ENCODE results near the gene FSIP2. TPM values are rescaled to one million over a fixed set of nuclear protein-coding genes. Genes with fewer than 3 reads are reported as not detected.
"Not testable (repeated sequence)": the region's sequence is repeated elsewhere in the genome, so short reads cannot be mapped to it uniquely, and the experiment has no call there.

The FSIP2 gene
- total RNA-seq, 2 donors from 2014 or later: 0.14 to 0.19 TPM

- Mint-ChIP-seq H3K27me3 (ENCODE audit: low read depth) (no peaks in the 10 kb centered on the region), H3K9me3 (peaks cover 11 to 13% of the 10 kb centered on the region in 2 donors), H3K27ac (no peak overlapping the region), H3K4me3 (no peak overlapping the region), H3K4me1 (ENCODE audit: low read depth) (no peaks in the 10 kb centered on the region), H3K36me3 (ENCODE audit: insufficient read depth in 2 of 2) (peaks cover 3 to 7% of the 10 kb centered on the region in 2 donors)
- ATAC-seq (replicated peaks in 1 of 2) (no peak), DNase-seq (no peak)
These were observed 82.9 kb downstream of the FSIP2 start for GRCh38 chr2:185821467-185821866.

GRCh38 chr2:185823773-185824172 lies 85.2 kb downstream of the FSIP2 start:
- no peak for DNase-seq
- Mint-ChIP-seq H3K4me1 (ENCODE audit: low read depth) (no peaks in the 10 kb centered on the region), H3K9me3 (peaks cover 2 to 5% of the 10 kb centered on the region in 2 donors), H3K27ac (no peak overlapping the region), H3K4me3 (no peak overlapping the region), H3K36me3 (ENCODE audit: insufficient read depth in 2 of 2) (peaks cover 0 to 2% of the 10 kb centered on the region in 2 donors), H3K27me3 (ENCODE audit: low read depth) (no peaks in the 10 kb centered on the region)
- ATAC-seq (replicated peaks in 1 of 2): no peak

GRCh38 chr2:185825557-185825956 lies 87.0 kb downstream of the FSIP2 start:
- H3K9me3 Mint-ChIP-seq: peaks cover 0 to 2% of the 10 kb centered on the region in 2 donors
- no peak overlapping the region for H3K27ac Mint-ChIP-seq
- no peaks in the 10 kb centered on the region for H3K27me3 Mint-ChIP-seq (ENCODE audit: low read depth)
- DNase-seq (no peak), ATAC-seq (replicated peaks in 1 of 2) (no peak)
- H3K36me3 Mint-ChIP-seq (ENCODE audit: insufficient read depth in 2 of 2): peaks cover 0 to 2% of the 10 kb centered on the region in 2 donors
- H3K4me1 Mint-ChIP-seq (ENCODE audit: low read depth): no peaks in the 10 kb centered on the region
- H3K4me3 Mint-ChIP-seq: no peak overlapping the region

DNA sequence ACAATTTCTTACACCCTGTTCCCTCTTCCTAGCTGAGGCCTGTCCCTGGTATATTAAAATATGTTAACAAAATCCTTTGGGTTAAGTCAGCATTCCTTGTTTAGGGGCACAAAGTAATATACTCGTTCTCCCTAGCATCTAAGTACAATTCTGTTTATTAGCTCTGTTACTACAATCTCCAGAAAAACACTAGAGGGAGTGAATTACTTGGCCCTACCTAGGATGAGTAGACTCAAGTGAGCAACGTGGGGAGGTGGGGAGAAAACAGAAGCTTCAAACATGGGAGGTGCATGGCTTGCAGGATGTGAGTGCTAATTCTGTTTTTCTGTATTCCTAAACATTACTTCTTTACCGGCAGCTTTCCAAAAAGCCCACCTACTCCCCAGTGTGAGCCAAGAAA lies 89.7 kb downstream of the FSIP2 start:
- no peak overlapping the region for H3K4me3 Mint-ChIP-seq
- no peaks in the 10 kb centered on the region for H3K27me3 Mint-ChIP-seq (ENCODE audit: low read depth)
- H3K9me3 Mint-ChIP-seq: peaks cover 0 to 2% of the 10 kb centered on the region in 2 donors
- no peaks in the 10 kb centered on the region for H3K4me1 Mint-ChIP-seq (ENCODE audit: low read depth)
- ATAC-seq (replicated peaks in 1 of 2) (no peak), DNase-seq (no peak)
- H3K36me3 Mint-ChIP-seq (ENCODE audit: insufficient read depth in 2 of 2): no peaks in the 10 kb centered on the region
- H3K27ac Mint-ChIP-seq: no peak overlapping the region

- Mint-ChIP-seq H3K27ac (no peak overlapping the region), H3K4me1 (ENCODE audit: low read depth) (no peaks in the 10 kb centered on the region), H3K36me3 (ENCODE audit: insufficient read depth in 2 of 2) (peaks cover 0 to 10% of the 10 kb centered on the region in 2 donors), H3K27me3 (ENCODE audit: low read depth) (no peaks in the 10 kb centered on the region), H3K4me3 (no peak overlapping the region), H3K9me3 (peaks cover 2 to 5% of the 10 kb centered on the region in 2 donors)
- ATAC-seq (replicated peaks in 1 of 2) (no peak), DNase-seq (no peak)
These were observed 95.3 kb downstream of the FSIP2 start for GRCh38 chr2:185833864-185834263.

DNA sequence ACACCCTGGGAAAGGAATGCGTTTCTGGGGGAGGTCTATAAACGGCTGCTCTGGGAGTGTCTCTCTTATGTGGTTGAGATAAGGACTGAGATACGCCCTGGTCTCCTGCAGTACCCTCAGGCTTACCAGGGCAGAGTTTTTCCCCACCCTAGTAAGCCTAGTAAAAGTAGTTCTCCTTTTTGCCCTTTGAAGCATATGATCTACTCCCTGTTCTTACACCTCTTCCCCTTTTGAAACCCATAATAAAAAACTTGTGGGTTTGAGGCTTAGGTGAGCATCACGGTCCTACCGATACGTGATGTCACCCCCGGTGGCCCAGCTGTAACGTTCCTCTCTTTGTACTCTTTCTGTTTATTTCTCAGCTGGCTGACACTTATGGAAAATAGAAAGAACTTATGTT lies 97.4 kb downstream of the FSIP2 start:
- H3K27me3 Mint-ChIP-seq (ENCODE audit: low read depth): no peaks in the 10 kb centered on the region
- no peaks in the 10 kb centered on the region for H3K4me1 Mint-ChIP-seq (ENCODE audit: low read depth)
- no peak for ATAC-seq (replicated peaks in 1 of 2)
- H3K36me3 Mint-ChIP-seq (ENCODE audit: insufficient read depth in 2 of 2): peaks cover 0 to 10% of the 10 kb centered on the region in 2 donors
- no peak overlapping the region for H3K27ac Mint-ChIP-seq
- no peak for DNase-seq
- no peak overlapping the region for H3K4me3 Mint-ChIP-seq
- H3K9me3 Mint-ChIP-seq: peaks cover 2 to 7% of the 10 kb centered on the region in 2 donors

DNA sequence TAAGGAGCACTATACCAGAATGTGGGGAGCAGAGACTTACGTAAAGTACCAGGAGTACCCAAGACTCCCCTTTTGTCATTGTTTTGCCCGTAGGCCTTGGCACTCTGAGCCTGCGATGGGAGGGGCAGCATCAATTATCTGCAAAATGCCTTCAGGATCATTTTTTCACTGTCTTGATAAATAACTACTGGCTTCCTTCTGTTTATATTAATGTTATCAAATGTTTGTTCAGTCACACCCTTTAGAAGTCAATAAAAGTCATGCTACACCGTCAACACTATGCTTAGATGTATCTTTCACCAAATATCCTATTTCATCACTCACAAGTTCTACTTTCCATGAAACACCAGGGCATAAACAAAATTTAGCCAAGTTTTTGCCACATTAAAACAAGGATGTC lies 116.3 kb downstream of the FSIP2 start:
- Mint-ChIP-seq H3K27ac (no peak overlapping the region), H3K4me1 (ENCODE audit: low read depth) (no peaks in the 10 kb centered on the region), H3K9me3 (peaks cover 7 to 10% of the 10 kb centered on the region in 2 donors), H3K4me3 (no peak overlapping the region), H3K27me3 (ENCODE audit: low read depth) (no peaks in the 10 kb centered on the region), H3K36me3 (ENCODE audit: insufficient read depth in 2 of 2) (peaks cover 0 to 3% of the 10 kb centered on the region in 2 donors)
- DNase-seq (no peak), ATAC-seq (replicated peaks in 1 of 2) (no peak)

- DNase-seq (no peak), ATAC-seq (replicated peaks in 1 of 2) (no peak)
- peaks cover 2 to 7% of the 10 kb centered on the region in 2 donors for H3K9me3 Mint-ChIP-seq
- H3K4me3 Mint-ChIP-seq: no peak overlapping the region
- H3K27me3 Mint-ChIP-seq (ENCODE audit: low read depth): no peaks in the 10 kb centered on the region
- no peaks in the 10 kb centered on the region for H3K4me1 Mint-ChIP-seq (ENCODE audit: low read depth)
- no peak overlapping the region for H3K27ac Mint-ChIP-seq
- H3K36me3 Mint-ChIP-seq (ENCODE audit: insufficient read depth in 2 of 2): peaks cover 0 to under 1% of the 10 kb centered on the region in 2 donors
These were observed 119.1 kb downstream of the FSIP2 start for GRCh38 chr2:185857691-185858090.

DNA sequence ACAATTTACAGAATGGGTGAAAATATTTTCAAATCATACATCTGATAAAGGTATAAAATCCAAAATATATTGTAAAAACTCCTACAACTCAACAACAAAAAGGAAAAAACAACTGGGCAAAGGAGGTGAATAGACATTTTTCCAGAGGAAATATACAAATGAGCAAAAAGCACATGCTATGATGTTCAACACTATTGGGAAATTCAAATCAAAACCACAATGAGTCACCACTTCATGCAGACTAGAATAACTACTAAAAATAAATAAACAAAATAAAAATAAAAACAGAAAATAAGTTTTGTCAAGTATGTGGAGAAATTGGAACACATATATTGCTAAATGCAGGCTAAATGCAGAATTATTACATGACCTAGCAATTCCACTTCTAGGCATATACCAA lies 120.9 kb downstream of the FSIP2 start:
- DNase-seq: no peak

GRCh38 chr2:185860321-185860720 lies 121.7 kb downstream of the FSIP2 start:
- Mint-ChIP-seq H3K36me3 (ENCODE audit: insufficient read depth in 2 of 2) (no peaks in the 10 kb centered on the region), H3K27ac (no peak overlapping the region)
- no peak for ATAC-seq (replicated peaks in 1 of 2)

More for the DNA sequence above, 120.9 kb downstream of the FSIP2 start:
- H3K9me3 Mint-ChIP-seq: peaks cover 4 to 6% of the 10 kb centered on the region in 2 donors
- H3K27me3 Mint-ChIP-seq (ENCODE audit: low read depth): no peaks in the 10 kb centered on the region
- no peaks in the 10 kb centered on the region for H3K4me1 Mint-ChIP-seq (ENCODE audit: low read depth)
- no peak overlapping the region for H3K27ac Mint-ChIP-seq
- H3K4me3 Mint-ChIP-seq: no peak overlapping the region
- no peak for ATAC-seq (replicated peaks in 1 of 2)
- H3K36me3 Mint-ChIP-seq (ENCODE audit: insufficient read depth in 2 of 2): no peaks in the 10 kb centered on the region

GRCh38 chr2:185862657-185863398 lies 124.2 kb downstream of the FSIP2 start:
- no peak for DNase-seq
- ATAC-seq (replicated peaks in 1 of 2): no peak
- Mint-ChIP-seq H3K4me3 (no peak overlapping the region), H3K9me3 (peaks cover 2 to 7% of the 10 kb centered on the region in 2 donors), H3K27ac (no peak overlapping the region), H3K27me3 (ENCODE audit: low read depth) (no peaks in the 10 kb centered on the region), H3K36me3 (ENCODE audit: insufficient read depth in 2 of 2) (peaks cover 0 to 2% of the 10 kb centered on the region in 2 donors), H3K4me1 (ENCODE audit: low read depth) (no peaks in the 10 kb centered on the region)

More at GRCh38 chr2:185860321-185860720, 121.7 kb downstream of the FSIP2 start:
- Mint-ChIP-seq H3K27me3 (ENCODE audit: low read depth) (no peaks in the 10 kb centered on the region), H3K4me3 (no peak overlapping the region), H3K4me1 (ENCODE audit: low read depth) (no peaks in the 10 kb centered on the region), H3K9me3 (peaks cover 2 to 4% of the 10 kb centered on the region in 2 donors)
- no peak for DNase-seq

DNA sequence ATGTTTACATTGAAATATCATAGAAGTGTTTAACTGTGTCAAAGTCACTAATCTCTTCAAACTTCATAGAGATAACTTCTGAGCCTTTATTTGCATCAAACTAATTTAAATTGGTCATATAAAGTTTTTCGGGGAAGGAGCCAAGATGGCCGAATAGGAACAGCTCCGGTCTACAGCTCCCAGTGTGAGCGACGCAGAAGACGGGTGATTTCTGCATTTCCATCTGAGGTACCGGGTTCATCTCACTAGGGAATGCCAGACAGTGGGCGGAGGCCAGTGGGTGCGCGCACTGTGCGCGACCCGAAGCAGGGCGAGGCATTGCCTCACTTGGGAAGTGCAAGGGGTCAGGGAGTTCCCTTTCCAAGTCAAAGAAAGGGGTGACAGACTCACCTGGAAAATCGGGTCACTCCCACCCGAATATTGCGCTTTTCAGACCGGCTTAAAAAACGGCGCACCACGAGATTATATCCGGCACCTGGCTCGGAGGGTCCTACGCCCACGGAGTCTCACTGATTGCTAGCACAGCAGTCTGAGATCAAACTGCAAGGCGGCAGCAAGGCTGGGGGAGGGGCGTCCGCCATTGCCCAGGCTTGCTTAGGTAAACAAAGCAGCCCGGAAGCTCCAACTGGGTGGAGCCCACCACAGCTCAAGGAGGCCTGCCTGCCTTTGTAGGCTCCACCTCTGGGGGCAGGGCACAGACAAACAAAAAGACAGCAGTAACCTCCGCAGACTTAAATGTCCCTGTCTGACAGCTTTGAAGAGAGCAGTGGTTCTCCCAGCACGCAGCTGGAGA lies 126.1 kb downstream of the FSIP2 start:
- H3K27me3 Mint-ChIP-seq (ENCODE audit: low read depth); H3K36me3 Mint-ChIP-seq (ENCODE audit: insufficient read depth in 2 of 2); H3K27ac Mint-ChIP-seq; DNase-seq; ATAC-seq (replicated peaks in 1 of 2); H3K9me3 Mint-ChIP-seq; H3K4me1 Mint-ChIP-seq (ENCODE audit: low read depth); H3K4me3 Mint-ChIP-seq: not testable (repeated sequence)

DNA sequence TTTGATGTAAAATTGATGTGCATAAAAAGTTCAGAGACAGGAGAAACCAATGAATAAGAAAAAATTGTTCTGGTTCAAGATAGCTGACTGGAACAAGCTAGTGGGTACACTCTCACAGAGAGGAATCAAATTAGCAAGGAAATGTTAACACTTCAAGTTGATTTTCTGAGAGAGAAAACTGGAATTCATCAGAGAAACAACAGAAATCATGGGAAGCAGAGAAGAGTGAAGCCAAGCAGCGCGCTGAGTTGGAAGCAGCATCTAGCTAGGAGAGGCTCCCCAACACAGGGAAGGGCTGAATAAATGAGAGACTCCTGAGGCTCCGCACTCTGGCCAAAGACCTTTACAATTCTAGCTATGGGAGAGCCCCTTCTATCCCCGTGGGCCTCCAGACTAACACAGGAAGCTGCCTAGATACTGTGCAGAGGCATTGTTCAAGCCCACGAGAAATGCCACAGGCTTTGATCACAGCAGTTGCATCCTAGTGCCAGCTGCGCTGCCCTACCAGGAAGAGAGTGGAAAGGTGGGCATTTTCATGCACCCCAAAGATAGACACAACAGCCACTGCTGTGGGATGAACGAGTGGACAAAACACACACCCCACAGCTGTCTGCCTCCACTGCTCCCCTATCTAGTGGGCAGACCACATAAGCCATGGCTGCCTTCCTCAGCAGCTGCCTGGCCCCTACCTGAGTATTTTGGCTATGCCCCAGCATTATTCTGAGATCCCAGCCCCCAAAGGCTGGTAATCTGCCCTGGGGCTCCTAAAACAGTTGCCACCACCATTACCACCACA lies 136.7 kb downstream of the FSIP2 start:
- no peak overlapping the region for H3K4me3 Mint-ChIP-seq
- DNase-seq (no peak), ATAC-seq (replicated peaks in 1 of 2) (no peak)
- H3K27ac Mint-ChIP-seq: no peak overlapping the region
- peaks cover 0 to 1% of the 10 kb centered on the region in 2 donors for H3K9me3 Mint-ChIP-seq
- H3K4me1 Mint-ChIP-seq (ENCODE audit: low read depth): no peaks in the 10 kb centered on the region
- no peaks in the 10 kb centered on the region for H3K36me3 Mint-ChIP-seq (ENCODE audit: insufficient read depth in 2 of 2)
- H3K27me3 Mint-ChIP-seq (ENCODE audit: low read depth): no peaks in the 10 kb centered on the region

Measured in activated T-cell treated with anti-CD3 and anti-CD28 coated beads, Interleukin-2, amount 50 U/mL, for 72 hours (primary cell).